Neural cell (in vitro differentiated cells): ENCODE data around the gene P2RX1.

Experiments used
- CTCF ChIP-seq: fragments of 450-650 bp; IDR thresholded peaks from 2 replicates; pipeline ENCODE4 v1.5.1; 2014; ENCODE audit warnings: antibody characterized with exemption, mild to moderate bottlenecking, moderate library complexity; ENCODE audit not compliant: poor library complexity, severe bottlenecking
- EP300 ChIP-seq: fragments of 450-650 bp; conservative IDR thresholded peaks from 2 replicates; pipeline ENCODE4 v1.6.1; 2014; ENCODE audit warnings: antibody characterized with exemption, mild to moderate bottlenecking, moderate library complexity; ENCODE audit not compliant: poor library complexity, severe bottlenecking
- EZH2 ChIP-seq: fragments of 200-600, 300-800 bp; shearing (Covaris generic), sonication (generic); IDR thresholded peaks from 2 replicates; pipeline ENCODE4 v1.6.1; 2014; ENCODE audit warnings: antibody characterized with exemption, low read length, borderline replicate concordance, mild to moderate bottlenecking; ENCODE audit not compliant: insufficient read depth, poor library complexity, severe bottlenecking
- MXI1 ChIP-seq: fragments of 450-650 bp; conservative IDR thresholded peaks from 2 replicates; pipeline ENCODE4 v1.6.1; 2014; ENCODE audit warnings: antibody characterized with exemption, mild to moderate bottlenecking; ENCODE audit not compliant: poor library complexity, severe bottlenecking
- POLR2AphosphoS5 ChIP-seq: IDR thresholded peaks from 2 replicates; pipeline ENCODE4 v1.6.1; 2012
- RAD21 ChIP-seq: fragments of 450-650 bp; conservative IDR thresholded peaks from 2 replicates; pipeline ENCODE4 v1.6.1; 2014; ENCODE audit warnings: antibody characterized with exemption, mild to moderate bottlenecking, moderate library complexity
- REST ChIP-seq: IDR thresholded peaks from 2 replicates; pipeline ENCODE4 v1.6.1; 2012; ENCODE audit warnings: borderline replicate concordance
- SMC3 ChIP-seq: fragments of 450-650 bp; conservative IDR thresholded peaks from 2 replicates; pipeline ENCODE4 v1.6.1; 2014; ENCODE audit warnings: antibody characterized with exemption, mild to moderate bottlenecking, moderate library complexity; ENCODE audit not compliant: poor library complexity
- TAF1 ChIP-seq: IDR thresholded peaks from 2 replicates; pipeline ENCODE4 v1.6.1; 2012; ENCODE audit warnings: low read depth

- TF ChIP-seq EZH2, result no peak
- no peak for TF ChIP-seq REST
- no peak for TF ChIP-seq POLR2AphosphoS5
- no peak for TF ChIP-seq CTCF
- TF ChIP-seq RAD21, result no peak
- TF ChIP-seq SMC3, result no peak
- TF ChIP-seq EP300, result no peak
- no peak for TF ChIP-seq TAF1
- no peak for TF ChIP-seq MXI1
Measured at GRCh38 chr17:3921006-3921405, 4.7 kb upstream of the P2RX1 start.
